Right renal cortex interstitium (tissue), 3 donors: ENCODE results near the gene RSU1. TPM values are rescaled to one million over a fixed set of nuclear protein-coding genes. Genes with fewer than 3 reads are reported as not detected.
"Not testable (repeated sequence)": the region's sequence is repeated elsewhere in the genome, so short reads cannot be mapped to it uniquely, and the experiment has no call there.

Experiments used
- DNase-seq, 3 donors: peaks; one replicate each; pipeline ENCODE4 v3.0.0-alpha.2; 2013; ENCODE audit warnings: low read depth in 3 of 3, low spot score in 2 of 3
- polyA plus RNA-seq, 3 donors: library from polyadenylated mRNA; unstranded; fragments of 120-200 nt; gene quantifications; one replicate each; pipeline ENCODE4 v1.2.1, GENCODE V29; 2013; ENCODE audit not compliant: insufficient read length in 3 of 3

RSU1 gene
- polyA plus RNA-seq, 3 donors, result 73.3 to 82.1 (median 78.7) TPM

DNA sequence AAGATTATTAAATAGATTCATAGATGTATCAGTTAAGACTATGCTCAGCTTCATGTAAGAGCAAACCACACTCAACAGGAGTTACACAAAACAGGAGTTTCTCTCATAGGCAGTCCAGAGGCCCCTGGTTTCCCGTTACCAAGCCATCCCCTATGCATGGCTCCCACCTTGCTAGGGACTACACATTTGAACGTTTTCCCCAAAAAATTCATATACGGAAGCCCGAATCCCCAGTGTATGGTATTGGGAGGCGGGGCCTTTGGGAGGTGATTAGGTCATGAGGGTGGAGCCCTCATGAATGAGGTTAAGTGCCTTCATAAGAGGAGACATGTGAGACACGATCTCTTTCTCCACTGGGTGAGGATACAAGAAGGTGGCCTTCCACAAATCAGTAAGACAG is 29.1 kb downstream of the RSU1 start:
- DNase-seq, result no peak

GRCh38 chr10:16787361-16787791 is 29.8 kb downstream of the RSU1 start:
- no peak for DNase-seq

DNA sequence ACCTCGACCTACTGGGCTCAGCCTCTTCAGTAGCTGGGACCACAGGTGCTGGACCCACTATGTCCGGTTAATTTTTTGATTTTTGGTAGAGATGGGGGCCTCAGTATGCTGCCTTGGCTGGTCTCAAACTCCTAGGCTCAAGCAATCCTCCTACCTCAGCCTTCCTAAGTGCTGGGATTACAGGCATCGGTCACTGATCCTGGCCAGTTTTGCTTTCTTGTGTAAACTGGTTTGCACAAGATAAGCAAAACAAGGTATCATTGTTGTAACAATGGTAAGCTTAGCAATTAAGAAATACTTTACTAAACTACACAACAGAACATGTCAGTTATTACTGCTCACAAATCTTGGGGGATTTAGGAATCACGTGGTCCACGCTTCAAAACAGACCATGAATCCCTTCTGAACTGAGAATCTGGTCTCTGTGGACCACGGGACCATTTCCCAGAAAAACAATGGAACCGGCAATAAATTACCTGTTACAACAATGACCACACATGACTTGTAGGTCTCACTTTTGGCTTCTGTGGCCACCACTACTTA is 36.8 kb downstream of the RSU1 start:
- no peak for DNase-seq

DNA sequence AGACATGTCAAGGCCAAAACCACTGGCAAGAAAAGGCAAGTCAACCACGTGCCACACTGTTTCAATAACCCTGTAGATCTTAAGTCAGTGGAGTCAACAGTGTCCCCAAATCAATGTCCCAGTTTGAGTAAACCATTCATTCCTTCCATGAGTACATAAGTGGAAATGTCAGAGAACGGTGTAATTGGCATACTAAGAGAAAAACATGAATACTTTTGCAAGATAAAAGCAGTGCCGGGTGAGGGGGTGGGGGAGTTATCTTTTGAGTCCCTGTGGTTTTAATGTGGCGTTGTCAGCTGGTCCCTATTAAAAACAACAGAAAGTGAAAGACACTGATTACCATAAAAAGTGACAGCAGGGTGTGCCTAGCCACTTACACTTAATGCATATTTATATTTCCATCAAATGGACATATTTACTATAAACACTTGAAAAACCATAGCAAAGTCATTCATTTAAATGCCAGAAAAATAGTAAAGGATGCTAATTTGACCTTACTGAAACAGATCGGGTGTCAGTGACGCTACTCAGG is 37.8 kb downstream of the RSU1 start:
- no peak for DNase-seq

GRCh38 chr10:16777473-16778370 is 39.5 kb downstream of the RSU1 start:
- DNase-seq, result peak; percentile 51 to 58 (median 53)

DNA sequence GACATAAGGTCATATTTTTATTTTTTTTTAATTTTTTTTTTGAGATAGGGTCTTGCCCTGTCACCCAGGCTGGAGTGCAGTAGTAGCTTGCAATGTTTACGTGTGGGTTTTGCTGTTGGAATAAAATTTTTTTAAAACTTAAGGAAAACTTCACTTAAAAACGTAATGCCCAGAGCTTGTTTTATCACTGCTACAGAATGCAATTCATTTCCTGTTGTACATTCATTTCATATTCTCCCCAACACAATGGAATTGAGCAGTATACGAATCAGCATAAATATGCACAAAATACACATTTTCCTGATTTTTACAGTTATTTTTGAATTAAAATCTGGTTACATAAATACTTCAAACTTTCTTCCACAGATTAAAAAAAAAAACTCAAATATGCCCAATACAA is 40.3 kb downstream of the RSU1 start:
- DNase-seq, result no peak

DNA sequence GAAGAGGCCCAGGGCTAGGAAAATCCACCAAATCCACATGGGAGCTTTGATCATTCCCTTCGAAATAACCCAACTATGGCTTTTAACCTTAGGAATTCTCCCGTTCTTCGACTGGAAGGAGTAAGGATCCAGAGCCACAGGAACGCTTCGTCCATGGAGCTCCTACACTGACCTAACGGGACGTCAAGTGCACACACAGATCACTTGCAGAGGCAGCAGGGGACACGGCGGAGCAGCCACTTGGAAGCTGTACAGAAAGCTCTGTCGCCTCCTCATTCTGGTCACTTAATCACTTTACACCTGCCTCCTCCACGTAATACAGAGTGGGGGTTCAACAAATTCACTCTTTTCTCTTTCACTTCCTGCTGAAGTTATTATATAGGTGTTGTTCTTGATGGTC is 43.9 kb downstream of the RSU1 start:
- DNase-seq, result no peak

DNA sequence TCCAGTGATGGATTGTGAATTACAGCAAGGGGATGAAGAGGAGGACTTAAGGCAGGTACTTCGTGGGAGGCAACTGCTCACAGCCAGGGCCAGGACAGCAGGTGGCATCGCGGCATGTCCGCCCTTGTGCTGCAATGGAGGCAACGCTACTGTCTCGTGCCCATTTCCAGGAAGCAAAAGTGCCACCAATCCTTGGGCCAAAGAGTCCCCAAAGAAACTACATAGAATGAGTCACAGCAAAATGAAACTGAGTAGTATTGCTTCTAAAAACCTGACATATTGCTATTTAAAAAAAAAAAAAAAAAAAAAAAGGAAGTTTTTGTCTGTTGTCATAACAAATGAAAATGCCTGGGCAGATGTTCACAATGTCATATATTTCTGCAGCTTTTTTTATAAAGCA is 46.6 kb downstream of the RSU1 start:
- no peak for DNase-seq

- no peak for DNase-seq
Measured at GRCh38 chr10:16770141-16770540, 47.1 kb downstream of the RSU1 start.

GRCh38 chr10:16769331-16769730 is 47.9 kb downstream of the RSU1 start:
- DNase-seq, result no peak

DNA sequence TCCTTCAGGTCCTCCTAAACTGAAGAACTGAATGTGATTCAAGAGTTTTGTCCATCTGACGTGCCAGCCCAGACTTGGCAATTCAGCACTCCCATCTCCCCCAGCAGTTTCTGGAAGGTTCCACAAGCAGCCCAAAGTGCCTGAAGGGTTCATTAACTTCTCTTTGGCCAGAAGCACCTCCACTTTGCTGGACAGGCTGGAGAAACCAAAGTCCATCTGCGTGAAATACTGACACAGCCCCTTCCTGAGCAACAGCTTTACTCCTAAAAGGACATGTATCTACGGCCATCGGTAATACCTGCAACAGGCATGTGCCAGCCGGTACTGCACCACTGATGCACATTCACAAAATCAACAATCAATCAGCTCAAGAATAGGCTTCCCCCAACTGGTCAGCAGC is 48.5 kb downstream of the RSU1 start:
- no peak for DNase-seq

- no peak for DNase-seq
Measured at GRCh38 chr10:16765509-16766375, 51.5 kb downstream of the RSU1 start.

DNA sequence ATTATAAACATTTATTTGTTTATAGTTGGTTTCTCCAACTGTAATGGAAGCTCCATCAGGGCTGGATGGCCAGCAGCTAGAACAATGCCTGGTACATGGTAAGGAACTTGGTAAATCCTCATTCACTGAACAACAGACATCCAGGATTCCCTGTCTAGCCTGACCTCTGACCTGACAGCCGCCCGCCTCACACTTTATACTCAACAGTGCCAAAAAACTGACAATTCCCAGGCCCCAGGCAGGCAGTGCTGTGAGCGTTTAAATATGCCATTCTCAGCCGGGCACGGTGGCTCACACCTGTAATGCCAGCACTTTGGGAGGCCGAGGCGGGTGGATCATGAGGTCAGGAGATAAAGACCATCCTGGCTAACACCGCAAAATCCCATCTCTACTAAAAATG is 55.9 kb downstream of the RSU1 start:
- no peak for DNase-seq

- no peak for DNase-seq
Measured at GRCh38 chr10:16756561-16757221, 60.5 kb downstream of the RSU1 start.

DNA sequence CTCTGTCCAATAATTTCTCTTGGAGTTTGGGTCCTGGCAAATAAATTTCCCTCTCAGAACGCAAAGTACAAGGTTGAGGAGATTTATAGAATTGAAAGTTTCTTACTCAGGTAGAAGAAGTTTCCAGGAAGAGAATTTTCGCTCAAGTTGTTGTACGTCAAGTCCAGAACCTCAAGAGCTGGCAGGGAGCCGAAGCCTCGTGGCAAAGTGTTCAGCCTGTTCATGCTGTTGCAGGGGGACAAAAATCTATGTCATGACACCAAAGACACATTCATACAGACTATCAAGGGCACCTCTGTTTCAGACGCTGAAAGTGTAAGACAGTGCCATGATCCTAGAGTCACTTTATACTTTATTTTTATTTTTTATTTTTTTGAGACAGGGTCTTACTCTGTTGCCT is 62.5 kb downstream of the RSU1 start:
- DNase-seq, result no peak

DNA sequence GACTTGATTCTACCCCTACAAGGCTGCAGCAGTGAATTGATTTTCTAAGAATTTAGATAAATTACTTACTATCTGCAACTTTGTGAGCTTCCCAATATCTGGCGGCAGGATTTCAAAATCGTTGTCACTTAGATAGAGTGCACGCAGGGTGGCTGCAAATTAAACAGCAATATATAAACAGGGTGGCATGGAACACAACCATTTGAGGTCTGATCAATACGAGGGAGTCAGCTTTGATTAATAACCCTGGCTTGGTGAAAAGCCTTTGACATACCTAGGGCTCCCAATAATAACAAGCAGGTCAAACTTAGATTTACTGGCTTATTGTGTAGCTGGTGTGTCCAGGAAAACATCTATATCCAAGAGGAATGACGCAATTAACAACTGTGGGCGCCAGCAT is 64.4 kb downstream of the RSU1 start:
- DNase-seq, result not testable (repeated sequence)

GRCh38 chr10:16752099-16752498 is 65.1 kb downstream of the RSU1 start:
- DNase-seq, result no peak

DNA sequence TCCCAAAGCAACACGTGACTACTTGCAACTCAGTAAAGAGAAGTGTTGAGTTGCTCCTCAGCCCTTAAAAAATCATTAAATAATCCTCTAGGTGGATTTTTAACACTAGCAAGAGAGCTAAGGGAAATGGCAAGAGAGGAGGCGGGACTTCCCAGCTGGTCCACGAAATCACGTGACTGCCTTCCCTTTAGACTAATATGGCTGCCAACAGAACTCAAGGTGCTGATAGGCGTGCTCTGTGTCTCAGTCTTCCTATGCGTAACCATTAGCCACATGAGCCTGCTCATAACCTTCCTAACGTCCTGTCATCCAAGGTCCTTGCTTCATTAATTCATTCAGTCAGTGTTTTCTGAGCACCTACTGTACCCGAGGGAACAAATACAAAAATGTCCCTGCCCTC is 66.0 kb downstream of the RSU1 start:
- no peak for DNase-seq

DNA sequence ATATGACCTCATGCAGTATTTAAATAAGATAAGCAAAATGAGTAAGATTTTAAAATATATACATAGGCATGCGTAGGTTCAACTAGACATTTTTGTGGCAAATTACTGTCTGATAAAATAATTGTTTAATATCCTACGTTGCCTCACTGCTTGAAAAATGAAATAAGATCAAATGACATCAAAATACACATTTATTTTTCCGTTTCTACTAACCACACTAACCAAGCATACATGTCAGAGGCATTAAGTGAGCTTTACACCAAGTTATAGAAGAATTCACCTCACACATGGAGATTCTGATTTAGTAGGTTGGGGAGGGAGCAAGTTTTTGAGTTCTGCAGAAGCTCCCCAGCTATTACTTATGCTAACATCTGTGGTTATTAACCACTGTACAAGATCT is 66.8 kb downstream of the RSU1 start:
- DNase-seq, result no peak

DNA sequence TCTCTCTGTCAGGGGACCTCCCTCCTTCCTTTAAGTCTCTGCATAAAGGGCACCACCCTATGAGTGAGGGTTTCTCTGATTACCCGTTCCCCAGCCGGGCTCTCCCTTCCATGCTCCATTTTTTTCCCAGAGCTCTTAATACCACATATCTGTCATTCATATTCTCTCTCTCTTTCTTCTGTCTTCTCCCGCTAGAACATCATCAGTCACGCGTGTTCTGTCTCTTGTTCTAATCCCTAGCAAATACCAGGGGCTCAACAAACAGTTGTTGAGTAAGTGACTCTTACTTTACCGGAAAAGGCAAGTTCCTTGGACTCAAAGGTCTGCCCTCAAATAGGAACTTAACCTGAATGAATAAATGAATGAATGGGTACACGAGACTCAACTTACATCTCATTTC is 68.5 kb downstream of the RSU1 start:
- no peak for DNase-seq

GRCh38 chr10:16746856-16747255 is 70.4 kb downstream of the RSU1 start:
- no peak for DNase-seq
